ENCODE results near the gene FADS6. TPM values are rescaled to one million over a fixed set of nuclear protein-coding genes. Genes with fewer than 3 reads are reported as not detected.
A peak's percentile ranks its signal among the peaks of the same experiment; 100 is the strongest.

The FADS6 gene
- total and polyA plus RNA-seq, 2 experiments from 2014 or later = 0.42 to 0.73 TPM

GRCh38 chr17:74858672-74859458, 34.6 kb downstream of the FADS6 start:
- peaks cover 4% of the 10 kb centered on the region; the same call in 2 of the 3 replicates for H3K4me1 Mint-ChIP-seq
- TF ChIP-seq ZNF331 (CRISPR knock-in tag; IDR thresholded peaks at IDR 0.05; ENCODE audit: low read depth) = no peak
- no peak for TF ChIP-seq ETS1 (IDR thresholded peaks at IDR 0.05)
- 0 out of 3 replicates have a peak, but pooled peaks cover 5% of the 10 kb centered on the region for H3K36me3 Mint-ChIP-seq (ENCODE audit: low read depth)
- ATAC-seq (no peak), DNase-seq (ENCODE audit: low spot score) (no peak)
- Histone ChIP-seq H3K4me1 (ENCODE audit: insufficient read depth) (peaks cover 4% of the 10 kb centered on the region; the same call in 1 of the 2 replicates), H3K36me3 (ENCODE audit: insufficient read depth) (no peaks in the 10 kb centered on the region), H4K20me1 (replicated peaks; ENCODE audit: insufficient read depth) (no peaks in the 10 kb centered on the region; the same call in 1 of the 2 replicates), H3K27ac (ENCODE audit: low read depth) (no peak overlapping the region), H3K27me3 (ENCODE audit: insufficient read depth) (peaks cover 85% of the 10 kb centered on the region), H3K79me2 (replicated peaks; ENCODE audit: insufficient read depth) (no peaks in the 10 kb centered on the region), H3K4me3 (peak overlapping the region; percentile 60), H3K4me2 (peak overlapping the region; percentile 84; the same call in 1 of the 2 replicates), H2AFZ (no peak overlapping the region), H3F3A (replicated peaks; ENCODE audit: low read depth) (peaks cover 8% of the 10 kb centered on the region; the same call in 1 of the 2 replicates), H3K9me2 (ENCODE audit: insufficient read depth) (no peaks in the 10 kb centered on the region)
- H3K4me3 Mint-ChIP-seq = peak overlapping the region; percentile 68
- H3K27me3 Mint-ChIP-seq (ENCODE audit: insufficient read depth, low read depth, poor library complexity) = peaks cover 80% of the 10 kb centered on the region
- no peak overlapping the region for H3K27ac Mint-ChIP-seq
- no peaks in the 10 kb centered on the region for H3K9me3 Mint-ChIP-seq

GRCh38 chr17:74857191-74857590, 36.2 kb downstream of the FADS6 start:
- no peak for ATAC-seq
- peaks cover 95% of the 10 kb centered on the region for H3K27me3 ChIP-seq (ENCODE audit: insufficient read depth)
- no peak overlapping the region for H3K4me3 ChIP-seq
- no peak overlapping the region for H3K27ac Mint-ChIP-seq
- no peak overlapping the region for H3K27ac ChIP-seq (ENCODE audit: low read depth)
- 0 out of 2 replicates have a peak, but pooled peaks cover 1% of the 10 kb centered on the region for H3F3A ChIP-seq (replicated peaks; ENCODE audit: low read depth)
- no peak for DNase-seq (ENCODE audit: low spot score)
- H3K4me3 Mint-ChIP-seq = no peak overlapping the region
- no peaks in the 10 kb centered on the region for H3K9me3 Mint-ChIP-seq
- H3K4me2 ChIP-seq = no peak overlapping the region
- no peaks in the 10 kb centered on the region for H3K36me3 Mint-ChIP-seq (ENCODE audit: low read depth)
- H4K20me1 ChIP-seq (replicated peaks; ENCODE audit: insufficient read depth) = no peaks in the 10 kb centered on the region; the same call in 1 of the 2 replicates
- peaks cover 88% of the 10 kb centered on the region for H3K27me3 Mint-ChIP-seq (ENCODE audit: insufficient read depth, low read depth, poor library complexity)
- H3K36me3 ChIP-seq (ENCODE audit: insufficient read depth) = no peaks in the 10 kb centered on the region
- peaks cover 11% of the 10 kb centered on the region for H3K4me1 ChIP-seq (ENCODE audit: insufficient read depth)
- H2AFZ ChIP-seq = no peak overlapping the region
- TF ChIP-seq ZNF331 (CRISPR knock-in tag; IDR thresholded peaks at IDR 0.05; ENCODE audit: low read depth) (no peak), POLR2AphosphoS5 (IDR thresholded peaks at IDR 0.05; ENCODE audit: low read depth) (no peak), ETS1 (IDR thresholded peaks at IDR 0.05) (no peak), CTCF (conservative IDR thresholded peaks at IDR 0.05; ENCODE audit: low read depth in 2 of 2) (no peak), EZH2phosphoT487 (IDR thresholded peaks at IDR 0.05; ENCODE audit: unreplicated experiment) (no peak), STAT1 (IDR thresholded peaks at IDR 0.05; ENCODE audit: unreplicated experiment) (no peak)
- no peaks in the 10 kb centered on the region for H3K9me2 ChIP-seq (ENCODE audit: insufficient read depth)
- H3K79me2 ChIP-seq (replicated peaks; ENCODE audit: insufficient read depth) = no peaks in the 10 kb centered on the region
- H3K4me1 Mint-ChIP-seq = peaks cover 4% of the 10 kb centered on the region; the same call in 2 of the 3 replicates

Measured in GM23338 (cell line).